Neural cell (in vitro differentiated cells): Measurements from ENCODE around the gene EPHA5. TPM values are rescaled to one million over a fixed set of nuclear protein-coding genes. Genes with fewer than 3 reads are reported as not detected.
A peak's percentile ranks its signal among the peaks of the same experiment; 100 is the strongest.

Experiments
- H2AFZ ChIP-seq: fragments of 200-600, 300-800 bp; sonication (generic), shearing (Covaris generic); 2 replicates; pipeline ENCODE4 v1.6.0; 2014; ENCODE audit warnings: low read depth, mild to moderate bottlenecking, antibody characterized with exemption, low read length, moderate library complexity
- H3F3A ChIP-seq: fragments of 200-600 bp; shearing (Covaris generic); 2 replicates; pipeline ENCODE4 v1.6.1; 2016; ENCODE audit warnings: mild to moderate bottlenecking, moderate library complexity, mixed read lengths, antibody characterized with exemption, low read length; ENCODE audit not compliant: insufficient read depth, poor library complexity, severe bottlenecking
- H3K27ac ChIP-seq: fragments of 200-600, 300-800 bp; sonication (generic), shearing (Covaris generic); 2 replicates; pipeline ENCODE4 v1.5.1; 2014; ENCODE audit warnings: mild to moderate bottlenecking, low read length, moderate library complexity
- H3K27me3 ChIP-seq: fragments of 300-800, 200-600 bp; sonication (generic), shearing (Covaris generic); 2 replicates; pipeline ENCODE4 v1.6.0; 2014; ENCODE audit warnings: mild to moderate bottlenecking, low read depth, low read length, moderate library complexity; ENCODE audit not compliant: insufficient read depth
- H3K36me3 ChIP-seq: fragments of 300-800, 200-600 bp; sonication (generic), shearing (Covaris generic); 2 replicates; pipeline ENCODE4 v1.5.1; 2014; ENCODE audit warnings: mild to moderate bottlenecking, antibody characterized with exemption, low read length, moderate library complexity; ENCODE audit not compliant: insufficient read depth
- H3K4me2 ChIP-seq: fragments of 300-800, 200-600 bp; sonication (generic), shearing (Covaris generic); 2 replicates; pipeline ENCODE4 v1.6.0; 2014; ENCODE audit warnings: mild to moderate bottlenecking, low read length
- H3K4me3 ChIP-seq: fragments of 300-800, 200-600 bp; sonication (generic), shearing (Covaris generic); 2 replicates; pipeline ENCODE4 v1.5.1; 2014; ENCODE audit warnings: mild to moderate bottlenecking, low read length, moderate library complexity
- H3K79me2 ChIP-seq: fragments of 200-600 bp; shearing (Covaris generic); replicated peaks from 2 replicates; pipeline ENCODE4 v1.6.0; 2014; ENCODE audit warnings: mild to moderate bottlenecking, low read length, moderate library complexity; ENCODE audit not compliant: insufficient read depth
- H3K9ac ChIP-seq: fragments of 300-800, 200-600 bp; sonication (generic), shearing (Covaris generic); 2 replicates; pipeline ENCODE4 v1.6.1; 2016; ENCODE audit warnings: mild to moderate bottlenecking, low read length, mixed read lengths
- H3K9me2 ChIP-seq: fragments of 200-600 bp; shearing (Covaris generic); 2 replicates; pipeline ENCODE4 v1.6.1; 2016; ENCODE audit warnings: mild to moderate bottlenecking, low read length, mixed read lengths; ENCODE audit not compliant: insufficient read depth
- H3K9me3 ChIP-seq: fragments of 200-600, 300-800 bp; sonication (generic), shearing (Covaris generic); 2 replicates; pipeline ENCODE4 v1.6.1; 2016; ENCODE audit warnings: mild to moderate bottlenecking, mixed run types, low read length, moderate library complexity, mixed read lengths
- H4K20me1 ChIP-seq: fragments of 200-600 bp; shearing (Covaris generic); 2 replicates; pipeline ENCODE4 v1.6.1; 2016; ENCODE audit warnings: mild to moderate bottlenecking, mixed run types; ENCODE audit not compliant: insufficient read depth
- CTCF ChIP-seq: fragments of 450-650 bp; IDR thresholded peaks from 2 replicates; pipeline ENCODE4 v1.5.1; 2014; ENCODE audit warnings: antibody characterized with exemption, mild to moderate bottlenecking, moderate library complexity; ENCODE audit not compliant: poor library complexity, severe bottlenecking
- EP300 ChIP-seq: fragments of 450-650 bp; conservative IDR thresholded peaks from 2 replicates; pipeline ENCODE4 v1.6.1; 2014; ENCODE audit warnings: antibody characterized with exemption, mild to moderate bottlenecking, moderate library complexity; ENCODE audit not compliant: poor library complexity, severe bottlenecking
- EZH2 ChIP-seq: fragments of 200-600, 300-800 bp; shearing (Covaris generic), sonication (generic); IDR thresholded peaks from 2 replicates; pipeline ENCODE4 v1.6.1; 2014; ENCODE audit warnings: antibody characterized with exemption, low read length, borderline replicate concordance, mild to moderate bottlenecking; ENCODE audit not compliant: insufficient read depth, poor library complexity, severe bottlenecking
- MXI1 ChIP-seq: fragments of 450-650 bp; conservative IDR thresholded peaks from 2 replicates; pipeline ENCODE4 v1.6.1; 2014; ENCODE audit warnings: antibody characterized with exemption, mild to moderate bottlenecking; ENCODE audit not compliant: poor library complexity, severe bottlenecking
- POLR2AphosphoS5 ChIP-seq: IDR thresholded peaks from 2 replicates; pipeline ENCODE4 v1.6.1; 2012
- RAD21 ChIP-seq: fragments of 450-650 bp; conservative IDR thresholded peaks from 2 replicates; pipeline ENCODE4 v1.6.1; 2014; ENCODE audit warnings: antibody characterized with exemption, mild to moderate bottlenecking, moderate library complexity
- SMC3 ChIP-seq: fragments of 450-650 bp; conservative IDR thresholded peaks from 2 replicates; pipeline ENCODE4 v1.6.1; 2014; ENCODE audit warnings: antibody characterized with exemption, mild to moderate bottlenecking, moderate library complexity; ENCODE audit not compliant: poor library complexity
- TAF1 ChIP-seq: IDR thresholded peaks from 2 replicates; pipeline ENCODE4 v1.6.1; 2012; ENCODE audit warnings: low read depth
- polyA plus RNA-seq: library from polyadenylated mRNA; depleted of rRNA; stranded (reverse); fragments of >200 nt; gene quantifications from 2 replicates; pipeline ENCODE4 v1.2.3, GENCODE V29; 2014
- TF ChIP-seq, protein P1 (sequence below): IDR thresholded peaks from 2 replicates; pipeline ENCODE4 v1.6.1; 2012; ENCODE audit warnings: borderline replicate concordance

The EPHA5 gene
- polyA plus RNA-seq, 1 donor from 2014 or later: 4.3 TPM

GRCh38 chr4:65550500-65550899 lies 119.8 kb downstream of the EPHA5 start:
- H2AFZ ChIP-seq: no peak overlapping the region
- H3F3A ChIP-seq: no peaks in the 10 kb centered on the region
- H3K4me3 ChIP-seq: no peak overlapping the region

GRCh38 chr4:65546882-65547416 lies 123.3 kb downstream of the EPHA5 start:
- H3K9me2 ChIP-seq: no peaks in the 10 kb centered on the region
- TF ChIP-seq EZH2 (no peak), POLR2AphosphoS5 (peak; percentile 67), SMC3 (no peak), EP300 (peak; percentile 48), CTCF (no peak)

More at GRCh38 chr4:65550500-65550899, 119.8 kb downstream of the EPHA5 start:
- no peaks in the 10 kb centered on the region for H3K9me3 ChIP-seq
- H3K9me2 ChIP-seq: no peaks in the 10 kb centered on the region
- no peak overlapping the region for H3K9ac ChIP-seq
- TF ChIP-seq, protein P1, sequence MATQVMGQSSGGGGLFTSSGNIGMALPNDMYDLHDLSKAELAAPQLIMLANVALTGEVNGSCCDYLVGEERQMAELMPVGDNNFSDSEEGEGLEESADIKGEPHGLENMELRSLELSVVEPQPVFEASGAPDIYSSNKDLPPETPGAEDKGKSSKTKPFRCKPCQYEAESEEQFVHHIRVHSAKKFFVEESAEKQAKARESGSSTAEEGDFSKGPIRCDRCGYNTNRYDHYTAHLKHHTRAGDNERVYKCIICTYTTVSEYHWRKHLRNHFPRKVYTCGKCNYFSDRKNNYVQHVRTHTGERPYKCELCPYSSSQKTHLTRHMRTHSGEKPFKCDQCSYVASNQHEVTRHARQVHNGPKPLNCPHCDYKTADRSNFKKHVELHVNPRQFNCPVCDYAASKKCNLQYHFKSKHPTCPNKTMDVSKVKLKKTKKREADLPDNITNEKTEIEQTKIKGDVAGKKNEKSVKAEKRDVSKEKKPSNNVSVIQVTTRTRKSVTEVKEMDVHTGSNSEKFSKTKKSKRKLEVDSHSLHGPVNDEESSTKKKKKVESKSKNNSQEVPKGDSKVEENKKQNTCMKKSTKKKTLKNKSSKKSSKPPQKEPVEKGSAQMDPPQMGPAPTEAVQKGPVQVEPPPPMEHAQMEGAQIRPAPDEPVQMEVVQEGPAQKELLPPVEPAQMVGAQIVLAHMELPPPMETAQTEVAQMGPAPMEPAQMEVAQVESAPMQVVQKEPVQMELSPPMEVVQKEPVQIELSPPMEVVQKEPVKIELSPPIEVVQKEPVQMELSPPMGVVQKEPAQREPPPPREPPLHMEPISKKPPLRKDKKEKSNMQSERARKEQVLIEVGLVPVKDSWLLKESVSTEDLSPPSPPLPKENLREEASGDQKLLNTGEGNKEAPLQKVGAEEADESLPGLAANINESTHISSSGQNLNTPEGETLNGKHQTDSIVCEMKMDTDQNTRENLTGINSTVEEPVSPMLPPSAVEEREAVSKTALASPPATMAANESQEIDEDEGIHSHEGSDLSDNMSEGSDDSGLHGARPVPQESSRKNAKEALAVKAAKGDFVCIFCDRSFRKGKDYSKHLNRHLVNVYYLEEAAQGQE: no peak
- TF ChIP-seq POLR2AphosphoS5: no peak
- no peak for TF ChIP-seq MXI1
- TF ChIP-seq RAD21: no peak
- TF ChIP-seq TAF1: no peak
- no peak for TF ChIP-seq EP300
- TF ChIP-seq CTCF: no peak
- H4K20me1 ChIP-seq: no peaks in the 10 kb centered on the region
- no peak overlapping the region for H3K4me2 ChIP-seq
- no peaks in the 10 kb centered on the region for H3K36me3 ChIP-seq
- no peak overlapping the region for H3K27ac ChIP-seq
- no peaks in the 10 kb centered on the region for H3K27me3 ChIP-seq
- no peaks in the 10 kb centered on the region for H3K79me2 ChIP-seq

More at GRCh38 chr4:65546882-65547416, 123.3 kb downstream of the EPHA5 start:
- Histone ChIP-seq H3K9me3 (no peaks in the 10 kb centered on the region), H3K36me3 (no peaks in the 10 kb centered on the region), H3K4me2 (peak overlapping the region; percentile 7), H3K27ac (no peak overlapping the region), H3K9ac (no peak overlapping the region), H3K27me3 (no peaks in the 10 kb centered on the region), H3K4me3 (no peak overlapping the region), H3K79me2 (no peaks in the 10 kb centered on the region), H4K20me1 (no peaks in the 10 kb centered on the region), H2AFZ (no peak overlapping the region), H3F3A (no peaks in the 10 kb centered on the region)
